GM12878 (cell line): ENCODE data around the gene NECTIN1. TPM values are rescaled to one million over a fixed set of nuclear protein-coding genes. Genes with fewer than 3 reads are reported as not detected.
A peak's percentile ranks its signal among the peaks of the same experiment; 100 is the strongest.

Source experiments
- ATAC-seq: fragments of 200-7000 bp; cut with Tn5 transposase; 3 replicates; pipeline ENCODE4 v1.9.1; 2020; ENCODE audit warnings: mild to moderate bottlenecking, moderate library complexity
- BruUV-seq: library from RNA; stranded (reverse); fragments of 400-500 nt; replicated peaks from 2 replicates; lab custom pipeline; 2021; lab: Mats Ljungman, UMichigan
- CTCF ChIA-PET: fragments of 300-600 bp; sonication (Branson Sonifier 250); formaldehyde crosslinking; extraction: SDS; loops from one replicate; lab custom pipeline; 2021; ENCODE audit warnings: inconsistent platforms; lab: Yijun Ruan, JAX
- POLR2A ChIA-PET: fragments of 350-600 bp; formaldehyde crosslinking; extraction: SDS; loops from one replicate; lab custom pipeline; 2021; ENCODE audit warnings: inconsistent platforms; lab: Charles Lee
- RAD21 ChIA-PET: fragments of 300-600 bp; sonication (Branson Sonifier 250); formaldehyde crosslinking; loops from one replicate; lab custom pipeline; 2023; ENCODE audit warnings: antibody characterized with exemption; ENCODE audit not compliant: unreplicated experiment; lab: Charles Lee
- SMC1A ChIA-PET: fragments of 300-600 bp; sonication (Branson Sonifier 250); formaldehyde crosslinking; loops from one replicate; lab custom pipeline; 2023; ENCODE audit not compliant: unreplicated experiment, uncharacterized antibody; lab: Charles Lee
- DNase-seq: peaks from one replicate; pipeline ENCODE4 v3.0.0-alpha.2; 2011; ENCODE audit warnings: low read depth, low spot score
- FAIRE-seq: peaks from 3 replicates; lab custom pipeline; 2011; peaks lifted over from hg19 to GRCh38; lab: Jason Lieb, UNC
- H2AFZ ChIP-seq: 2 replicates; pipeline ENCODE4 v1.6.0; 2011; ENCODE audit warnings: low read depth, low read length, control low read depth; ENCODE audit not compliant: control insufficient read depth
- H3K27ac ChIP-seq: 2 replicates; pipeline ENCODE4 v1.5.1; 2011; ENCODE audit warnings: control low read depth; ENCODE audit not compliant: control insufficient read depth, insufficient read depth
- H3K27me3 ChIP-seq, 2 experiments: replicated peaks in 1 of 2; 2 replicates each; pipeline versions ENCODE4 v1.6.0 to v1.6.1; 2011; ENCODE audit warnings: low read length in 1 of 2; ENCODE audit not compliant: control insufficient read depth in 2 of 2, insufficient read depth in 2 of 2
- H3K36me3 ChIP-seq, 2 experiments: 2 replicates each; pipeline ENCODE4 v1.5.1; 2011; ENCODE audit warnings: low read length in 1 of 2; ENCODE audit not compliant: control insufficient read depth in 2 of 2, insufficient read depth in 2 of 2
- H3K4me1 ChIP-seq: 2 replicates; pipeline ENCODE4 v1.6.1; 2011; ENCODE audit warnings: mild to moderate bottlenecking, low read length, moderate library complexity, mixed read lengths; ENCODE audit not compliant: control insufficient read depth, insufficient read depth
- H3K4me2 ChIP-seq: 2 replicates; pipeline ENCODE4 v1.6.0; 2011; ENCODE audit warnings: control low read depth; ENCODE audit not compliant: control insufficient read depth, insufficient read depth
- H3K4me3 ChIP-seq: fragments of 200-600 bp; sonication (generic); 2 replicates; pipeline ENCODE4 v1.5.1; 2016
- H3K79me2 ChIP-seq: 2 replicates; pipeline ENCODE4 v1.6.0; 2011; ENCODE audit warnings: low read length; ENCODE audit not compliant: control insufficient read depth, insufficient read depth
- H3K9ac ChIP-seq: 2 replicates; pipeline ENCODE4 v1.8.0; 2011; ENCODE audit warnings: low read length, control low read depth, mixed read lengths; ENCODE audit not compliant: control insufficient read depth, insufficient read depth
- H3K9me3 ChIP-seq: replicated peaks from 3 replicates; pipeline ENCODE4 v1.5.1; 2011; ENCODE audit warnings: mild to moderate bottlenecking, low read length; ENCODE audit not compliant: control insufficient read depth, insufficient read depth
- H4K20me1 ChIP-seq: 2 replicates; pipeline ENCODE4 v1.6.0; 2011; ENCODE audit not compliant: control insufficient read depth, insufficient read depth
- EZH2 ChIP-seq: IDR thresholded peaks from 2 replicates; pipeline ENCODE4 v1.6.1; 2012; ENCODE audit warnings: low read depth, mild to moderate bottlenecking, control low read depth, inconsistent platforms, low read length, borderline replicate concordance; ENCODE audit not compliant: control insufficient read depth
- IRF4 ChIP-seq: IDR thresholded peaks from 2 replicates; pipeline ENCODE4 v1.6.1; 2011; ENCODE audit warnings: low read depth, low read length
- PML ChIP-seq: IDR thresholded peaks from 2 replicates; pipeline ENCODE4 v1.6.1; 2012; ENCODE audit warnings: low read length, inconsistent platforms
- SPI1 ChIP-seq: IDR thresholded peaks from 2 replicates; pipeline ENCODE4 v1.6.1; 2011; ENCODE audit warnings: low read depth, mild to moderate bottlenecking, low read length, moderate library complexity, borderline replicate concordance; ENCODE audit not compliant: insufficient read depth
- SREBF1 ChIP-seq: IDR thresholded peaks from 2 replicates; pipeline ENCODE4 v1.6.1; 2012; ENCODE audit warnings: mild to moderate bottlenecking, low read length
- ZNF687 ChIP-seq: fragments of 450-650 bp; IDR thresholded peaks from 2 replicates; pipeline ENCODE4 v1.6.1; 2017; ENCODE audit warnings: mild to moderate bottlenecking, moderate library complexity
- WGBS: methylation state at CpG from one replicate; pipeline ENCODE4 v1.1.6; 2016; ENCODE audit warnings: low lambda C conversion rate; ENCODE audit not compliant: insufficient replicate concordance, insufficient coverage; ENCODE audit errors: missing lambda C conversion rate; 5-methylcytosine and 5-hydroxymethylcytosine counted together
- in situ Hi-C: fragments of 300-500 bp; cut with MboI; formaldehyde crosslinking; loops from 9 replicates; pipeline ENCODE4 v1.14.3; 2018; ENCODE audit warnings: mixed read lengths
- intact Hi-C: fragments of 100-400 bp; cut with micrococcal nuclease; formaldehyde crosslinking; loops from one replicate; pipeline ENCODE4 v1.14.2; 2022; ENCODE audit not compliant: unreplicated experiment
- polyA plus RNA-seq, 11 experiments: library from polyadenylated mRNA; depleted of rRNA in 4 of 11; unstranded in 6 of 11; stranded (reverse) in 5 of 11; fragments of >200 nt; fragmentation: Nextera tagmentation in 4 of 11; fragmentation: Illumina TruSeq in 1 of 11; extraction: Ambion mirVana in 4 of 11; extraction: Trizol in 1 of 11; gene quantifications; 1 replicate in 1 of 11; 2 replicates in 10 of 11; pipeline versions ENCODE4 v1.2.1 to v1.2.3, GENCODE V29; 2011 to 2016; ENCODE audit warnings: inconsistent platforms in 2 of 11, missing spikeins in 2 of 11, low read depth in 1 of 11
- total RNA-seq, 4 experiments: library from RNA; depleted of rRNA in 3 of 4; stranded (reverse); fragments of >200 nt in 3 of 4; fragmentation: Illumina TruSeq in 1 of 4; extraction: Trizol in 1 of 4; gene quantifications; 2 replicates each; pipeline versions ENCODE4 v1.2.1 to v1.2.3, GENCODE V29; 2013 to 2021

Gene NECTIN1
- total and polyA plus RNA-seq, 10 of the 15 experiments (the other 5 are each of a cell fraction or from before 2014, with no cell fraction given) = 0.97 to 9.2 (median 2.3) TPM

- TF ChIP-seq ZNF687 (peak; percentile 25), SREBF1 (no peak), SPI1 (no peak)
These were observed 23.4 kb upstream of the NECTIN1 start (continued) for GRCh38 chr11:119752345-119752871.

DNA sequence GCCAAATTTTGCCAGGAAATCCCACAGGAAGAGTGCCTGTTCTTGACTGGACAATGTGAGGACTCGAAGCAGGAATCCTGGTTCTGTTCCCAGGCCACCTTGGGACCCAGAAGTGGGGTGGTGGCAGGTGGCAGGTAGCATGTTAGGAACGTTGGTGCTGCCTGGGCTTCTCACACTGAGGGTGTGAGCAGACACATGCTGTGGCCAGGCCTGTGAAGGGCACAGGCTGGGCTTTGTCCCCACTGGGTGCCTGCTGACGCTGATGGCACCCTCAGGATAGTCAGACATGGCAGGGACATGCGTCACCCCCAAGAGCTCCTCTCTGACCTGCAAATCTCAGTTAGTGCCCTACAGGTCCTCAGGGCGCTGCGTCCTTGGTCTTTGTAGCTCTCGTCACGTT lies 21.1 kb upstream of the NECTIN1 start:
- Histone ChIP-seq H3K4me2 (no peak overlapping the region), H3K9me3 (no peaks in the 10 kb centered on the region), H4K20me1 (no peaks in the 10 kb centered on the region), H3K36me3 (no peaks in the 10 kb centered on the region), H3K27me3 (no peaks in the 10 kb centered on the region), H3K27ac (no peak overlapping the region), H2AFZ (no peak overlapping the region), H3K9ac (no peak overlapping the region), H3K79me2 (peaks cover 32% of the 10 kb centered on the region), H3K4me1 (peaks cover 21% of the 10 kb centered on the region), H3K4me3 (no peak overlapping the region)
- intact Hi-C loops (no loop called here), in situ Hi-C loops (no loop called here)
- FAIRE-seq (no peak), DNase-seq (no peak), ATAC-seq (no peak)
- WGBS = 80% methylated on average over 8 of the region's 8 CpGs
- ChIA-PET CTCF (interaction anchor here (0.5 to 6.4 kb wide), 9 partner anchors 10 to 426 kb away, joined by 3 to 58 read pairs (median 3); partner anchors contain the start of gene NECTIN1), SMC1A (interaction anchor here (1.1 to 3.6 kb wide), 4 partner anchors 11 to 21 kb away, joined by 3 to 17 read pairs (median 3); partner anchors contain the start of gene NECTIN1), POLR2A (interaction anchor here (0.8 to 2.8 kb wide), 3 partner anchors 9 to 76 kb away, joined by 3 to 16 read pairs (median 5); partner anchors contain the start of gene NECTIN1), RAD21 (interaction anchor here (2.4 to 3.8 kb wide), 3 partner anchors 21 to 76 kb away, joined by 14 to 34 read pairs (median 16); partner anchors contain the start of gene NECTIN1)
- TF ChIP-seq IRF4 (no peak), PML (no peak), EZH2 (no peak)
- BruUV-seq = no TSS peak
